Prostate gland (tissue), 2 donors: Measurements from ENCODE around the gene DAB1.

Experiments used
- CTCF ChIP-seq, 4 experiments: fragments of 200-600 bp in 2 of 4; fragments of 450-650 bp in 2 of 4; sonication (generic) in 2 of 4; IDR thresholded peaks; 1 replicate in 3 of 4; 2 replicates in 1 of 4; pipeline ENCODE4 v1.5.1; 2016 to 2019; ENCODE audit warnings: antibody characterized with exemption in 4 of 4, mild to moderate bottlenecking in 2 of 4, moderate library complexity in 2 of 4
- POLR2A ChIP-seq: fragments of 450-650 bp; IDR thresholded peaks from one replicate; pipeline ENCODE4 v1.6.1; 2016; ENCODE audit warnings: antibody characterized with exemption, mild to moderate bottlenecking
- POLR2AphosphoS5 ChIP-seq: sonication (generic); formaldehyde crosslinking; IDR thresholded peaks from one replicate; pipeline ENCODE4 v1.6.1; 2017; ENCODE audit warnings: antibody characterized with exemption

GRCh38 chr1:57232500-57232899 is 191.4 kb downstream of the DAB1 start:
- TF ChIP-seq CTCF (IDR thresholded peaks at IDR 0.05) (no peak), POLR2AphosphoS5 (no peak), POLR2A (no peak)
